HTERT RPE-1 (cell line): ENCODE results near the gene OR52I1.

Experiments
- in situ Hi-C: fragments of 300-500 bp; cut with MboI; formaldehyde crosslinking; loops from 4 replicates; pipeline ENCODE4 v1.14.3; 2020; ENCODE audit warnings: low sequenced_read_pairs

Gene OR52I1

GRCh38 chr11:4610258-4610935 lies 16.6 kb downstream of the OR52I1 start:
- in situ Hi-C loops, result no loop called here

- in situ Hi-C loops, result no loop called here
Measured at GRCh38 chr11:4611986-4612385, 18.1 kb downstream of the OR52I1 start.

GRCh38 chr11:4615856-4616444 lies 22.1 kb downstream of the OR52I1 start:
- in situ Hi-C loops, result no loop called here

- in situ Hi-C loops, result no loop called here
Measured at GRCh38 chr11:4619514-4619913, 25.7 kb downstream of the OR52I1 start.

GRCh38 chr11:4626207-4627099 lies 32.6 kb downstream of the OR52I1 start:
- in situ Hi-C loops, result no loop called here

GRCh38 chr11:4636136-4636535 lies 42.3 kb downstream of the OR52I1 start:
- in situ Hi-C loops, result no loop called here

- in situ Hi-C loops, result no loop called here
Measured at GRCh38 chr11:4636962-4637661, 43.3 kb downstream of the OR52I1 start, which contains the start of gene OR51D1. OR51D1 (plus strand) TSS chr11:4637477; CDS start chr11:4639791, 2,314 bp downstream.

- in situ Hi-C loops, result no loop called here
Measured at GRCh38 chr11:4637662-4638047, 43.8 kb downstream of the OR52I1 start.

- in situ Hi-C loops, result no loop called here
Measured at GRCh38 chr11:4639931-4640330, 46.1 kb downstream of the OR52I1 start.

- in situ Hi-C loops, result no loop called here
Measured at GRCh38 chr11:4641501-4641900, 47.7 kb downstream of the OR52I1 start.

- in situ Hi-C loops, result no loop called here
Measured at GRCh38 chr11:4642043-4642442, 48.2 kb downstream of the OR52I1 start.

- in situ Hi-C loops, result no loop called here
Measured at GRCh38 chr11:4643076-4643475, 49.2 kb downstream of the OR52I1 start.

- in situ Hi-C loops, result no loop called here
Measured at GRCh38 chr11:4643682-4644081, 49.8 kb downstream of the OR52I1 start, which contains the start of gene OR51E1. OR51E1 (plus strand) TSS chr11:4643982; CDS start chr11:4652527, 8,545 bp downstream.

- in situ Hi-C loops, result no loop called here
Measured at GRCh38 chr11:4644233-4644632, 50.4 kb downstream of the OR52I1 start.
